DOHH2 (cell line): Measurements from ENCODE around the gene ESYT1.

Experiments used
- EZH2phosphoT487 ChIP-seq: fragments of 200-600 bp; sonication (generic); IDR thresholded peaks from 2 replicates; pipeline ENCODE4 v1.6.1; 2017; ENCODE audit warnings: borderline replicate concordance, mild to moderate bottlenecking, antibody characterized with exemption, low read length, moderate library complexity, mixed read lengths
- TF ChIP-seq, protein P1 (sequence below): fragments of 200-600 bp; sonication (generic); IDR thresholded peaks from one replicate; pipeline ENCODE4 v1.5.1; 2014; ENCODE audit warnings: antibody characterized with exemption, mild to moderate bottlenecking, low read depth, low read length; ENCODE audit not compliant: poor library complexity, severe bottlenecking

GRCh38 chr12:56189099-56189917 lies 61.2 kb downstream of the ESYT1 start, which contains the start of gene SMARCC2:
- TF ChIP-seq, protein P1, sequence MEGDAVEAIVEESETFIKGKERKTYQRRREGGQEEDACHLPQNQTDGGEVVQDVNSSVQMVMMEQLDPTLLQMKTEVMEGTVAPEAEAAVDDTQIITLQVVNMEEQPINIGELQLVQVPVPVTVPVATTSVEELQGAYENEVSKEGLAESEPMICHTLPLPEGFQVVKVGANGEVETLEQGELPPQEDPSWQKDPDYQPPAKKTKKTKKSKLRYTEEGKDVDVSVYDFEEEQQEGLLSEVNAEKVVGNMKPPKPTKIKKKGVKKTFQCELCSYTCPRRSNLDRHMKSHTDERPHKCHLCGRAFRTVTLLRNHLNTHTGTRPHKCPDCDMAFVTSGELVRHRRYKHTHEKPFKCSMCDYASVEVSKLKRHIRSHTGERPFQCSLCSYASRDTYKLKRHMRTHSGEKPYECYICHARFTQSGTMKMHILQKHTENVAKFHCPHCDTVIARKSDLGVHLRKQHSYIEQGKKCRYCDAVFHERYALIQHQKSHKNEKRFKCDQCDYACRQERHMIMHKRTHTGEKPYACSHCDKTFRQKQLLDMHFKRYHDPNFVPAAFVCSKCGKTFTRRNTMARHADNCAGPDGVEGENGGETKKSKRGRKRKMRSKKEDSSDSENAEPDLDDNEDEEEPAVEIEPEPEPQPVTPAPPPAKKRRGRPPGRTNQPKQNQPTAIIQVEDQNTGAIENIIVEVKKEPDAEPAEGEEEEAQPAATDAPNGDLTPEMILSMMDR: peak; percentile 76
- TF ChIP-seq EZH2phosphoT487: no peak
